Panc1 (cell line): ENCODE results near the gene LRP5. TPM values are rescaled to one million over a fixed set of nuclear protein-coding genes. Genes with fewer than 3 reads are reported as not detected.

Source experiments
- ATAC-seq: fragments of 200-7000 bp; cut with Tn5 transposase; 2 replicates; pipeline ENCODE4 v1.9.1; 2020; ENCODE audit warnings: mild to moderate bottlenecking, moderate library complexity
- BruUV-seq: library from RNA; stranded (reverse); fragments of 400-500 nt; replicated peaks from 2 replicates; lab custom pipeline; 2021; lab: Mats Ljungman, UMichigan
- CTCF ChIA-PET: fragments of 300-600 bp; sonication (Branson Sonifier 250); formaldehyde crosslinking; loops from one replicate; lab custom pipeline; 2022; ENCODE audit warnings: antibody characterized with exemption; lab: Charles Lee
- POLR2A ChIA-PET: fragments of 300-600 bp; sonication (Branson Sonifier 250); formaldehyde crosslinking; loops from one replicate; lab custom pipeline; 2022; ENCODE audit warnings: antibody characterized with exemption; lab: Charles Lee
- DNase-seq: peaks from one replicate; pipeline ENCODE4 v3.0.0-alpha.2; 2010; ENCODE audit warnings: low read depth, low spot score
- H3K27ac ChIP-seq: 2 replicates; pipeline ENCODE4 v1.5.1; 2011; ENCODE audit warnings: mild to moderate bottlenecking, low read length, inconsistent platforms
- H3K27me3 ChIP-seq: fragments of 200-500 bp; sonication (Bioruptor generic); 2 replicates; pipeline ENCODE4 v1.6.0; 2014; ENCODE audit warnings: low read length, inconsistent platforms; ENCODE audit not compliant: control insufficient read depth, insufficient read depth
- H3K36me3 ChIP-seq: fragments of 200-500 bp; sonication (Bioruptor generic); 2 replicates; pipeline ENCODE4 v1.5.1; 2014; ENCODE audit warnings: inconsistent platforms, mild to moderate bottlenecking, low read length, moderate library complexity; ENCODE audit not compliant: control insufficient read depth, insufficient read depth
- H3K4me1 ChIP-seq: 2 replicates; pipeline ENCODE4 v1.5.1; 2011; ENCODE audit warnings: inconsistent platforms, mild to moderate bottlenecking, low read length, moderate library complexity; ENCODE audit not compliant: control insufficient read depth, insufficient read depth
- H3K4me3 ChIP-seq, 2 experiments: 2 replicates each; pipeline ENCODE4 v1.5.1; 2011 to 2012; ENCODE audit warnings: low read depth in 2 of 2, low read length in 2 of 2, mild to moderate bottlenecking in 2 of 2, inconsistent platforms in 1 of 2, moderate library complexity in 1 of 2
- H3K9me3 ChIP-seq: fragments of 200-500 bp; sonication (Bioruptor generic); 2 replicates; pipeline ENCODE4 v1.5.1; 2014; ENCODE audit warnings: low read depth, mild to moderate bottlenecking, inconsistent platforms, low read length, moderate library complexity; ENCODE audit not compliant: control insufficient read depth, insufficient read depth
- CTCF ChIP-seq: fragments of 450-650 bp; IDR thresholded peaks from 2 replicates; pipeline ENCODE4 v1.5.1; 2017; ENCODE audit warnings: mild to moderate bottlenecking
- POLR2AphosphoS5 ChIP-seq: IDR thresholded peaks from 2 replicates; pipeline ENCODE4 v1.6.1; 2012; ENCODE audit warnings: mild to moderate bottlenecking, low read depth, low read length, moderate library complexity
- REST ChIP-seq, 2 experiments: IDR thresholded peaks; 2 replicates each; pipeline ENCODE4 v1.6.1; 2011 to 2012; ENCODE audit warnings: low read depth in 2 of 2, control low read depth in 1 of 2, low read length in 1 of 2, mild to moderate bottlenecking in 1 of 2, moderate library complexity in 1 of 2; ENCODE audit not compliant: insufficient read depth in 1 of 2
- SIN3A ChIP-seq: IDR thresholded peaks from 2 replicates; pipeline ENCODE4 v1.6.1; 2012; ENCODE audit warnings: low read depth, mild to moderate bottlenecking, low read length, moderate library complexity, borderline replicate concordance; ENCODE audit not compliant: insufficient read depth
- TCF7L2 ChIP-seq: IDR thresholded peaks from 2 replicates; pipeline ENCODE4 v1.6.1; 2011; ENCODE audit warnings: mild to moderate bottlenecking, low read depth, low read length, inconsistent platforms
- in situ Hi-C: cut with HindIII; loops from 2 replicates; pipeline ENCODE4 v1.10.0; 2016; ENCODE audit warnings: low sequenced_read_pairs, low pct_unique_long_range_greater_than_20kb
- intact Hi-C: fragments of 100-400 bp; cut with micrococcal nuclease; formaldehyde crosslinking; loops from one replicate; pipeline ENCODE4 v1.10.0; 2022; ENCODE audit not compliant: unreplicated experiment
- total RNA-seq: library from RNA; stranded (reverse); gene quantifications from one replicate; pipeline ENCODE4 v1.2.1, GENCODE V29; 2021; ENCODE audit not compliant: unreplicated experiment

The LRP5 gene
- total RNA-seq, 1 experiment from 2014 or later = 171 TPM

- H3K27ac ChIP-seq = no peak overlapping the region
- CTCF ChIA-PET = no interaction called here
- no peaks in the 10 kb centered on the region for H3K27me3 ChIP-seq
- no peak overlapping the region for H3K4me3 ChIP-seq
- DNase-seq = no peak
- H3K9me3 ChIP-seq = no peaks in the 10 kb centered on the region
- ATAC-seq = no peak
- TF ChIP-seq CTCF (no peak), SIN3A (no peak), TCF7L2 (no peak), POLR2AphosphoS5 (no peak), REST (IDR thresholded peaks at IDR 0.05; ENCODE audit: insufficient read depth in 1 of 2, low read depth in 2 of 2, low read length in 1 of 2) (no peak)
- peaks cover 13% of the 10 kb centered on the region; the same call in 1 of the 2 replicates for H3K4me1 ChIP-seq
- POLR2A ChIA-PET = no interaction called here
- in situ Hi-C loops = no loop called here
- intact Hi-C loops = no loop called here
- BruUV-seq = no TSS peak
- peaks cover 3% of the 10 kb centered on the region for H3K36me3 ChIP-seq
Measured at GRCh38 chr11:68365943-68366435, 53.6 kb downstream of the LRP5 start.

- no peak for DNase-seq
- in situ Hi-C loops = no loop called here
- CTCF ChIA-PET = no interaction called here
Measured at GRCh38 chr11:68367252-68367651, 54.9 kb downstream of the LRP5 start.

More at GRCh38 chr11:68367252-68367651, 54.9 kb downstream of the LRP5 start:
- peaks cover 21% of the 10 kb centered on the region for H3K4me1 ChIP-seq
- POLR2A ChIA-PET = no interaction called here
- no peak overlapping the region for H3K4me3 ChIP-seq
- no peak for ATAC-seq
- no TSS peak for BruUV-seq
- H3K9me3 ChIP-seq = no peaks in the 10 kb centered on the region
- TF ChIP-seq CTCF (no peak), TCF7L2 (no peak), REST (IDR thresholded peaks at IDR 0.05; ENCODE audit: insufficient read depth in 1 of 2, low read depth in 2 of 2, low read length in 1 of 2) (no peak), SIN3A (no peak), POLR2AphosphoS5 (no peak)
- H3K27ac ChIP-seq = no peak overlapping the region
- H3K27me3 ChIP-seq = no peaks in the 10 kb centered on the region
- peaks cover 3% of the 10 kb centered on the region for H3K36me3 ChIP-seq
- intact Hi-C loops = no loop called here
